ENCODE measurements around the gene LHX1. TPM values are rescaled to one million over a fixed set of nuclear protein-coding genes. Genes with fewer than 3 reads are reported as not detected.

LHX1 gene
- total RNA-seq, 4 donors from 2014 or later: not detected

DNA sequence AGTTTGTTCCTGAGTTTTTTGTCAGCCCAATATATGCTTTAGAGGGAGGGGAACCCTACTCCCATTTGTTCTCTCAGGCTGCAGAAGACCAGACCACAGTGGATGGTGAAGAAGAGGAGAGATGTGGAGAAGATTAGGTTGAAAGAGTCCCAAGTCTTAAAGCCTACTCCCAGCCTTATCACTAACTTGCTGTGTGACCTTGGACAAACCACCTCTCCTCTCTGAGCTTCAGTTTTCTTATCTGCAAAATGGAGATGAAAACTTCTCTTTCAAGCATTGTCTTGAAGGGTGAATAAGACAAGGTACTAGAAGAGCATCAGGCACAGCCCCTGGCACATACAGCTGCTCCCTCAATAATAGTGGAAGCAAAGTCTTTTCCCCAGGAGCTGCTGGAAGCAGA, 15.1 kb upstream of the LHX1 start:
- TF ChIP-seq POLR2AphosphoS5 (IDR thresholded peaks at IDR 0.05) (no peak), EP300 (IDR thresholded peaks at IDR 0.05) (no peak), POLR2A (IDR thresholded peaks at IDR 0.05) (no peak)
- TF ChIP-seq, protein P1, sequence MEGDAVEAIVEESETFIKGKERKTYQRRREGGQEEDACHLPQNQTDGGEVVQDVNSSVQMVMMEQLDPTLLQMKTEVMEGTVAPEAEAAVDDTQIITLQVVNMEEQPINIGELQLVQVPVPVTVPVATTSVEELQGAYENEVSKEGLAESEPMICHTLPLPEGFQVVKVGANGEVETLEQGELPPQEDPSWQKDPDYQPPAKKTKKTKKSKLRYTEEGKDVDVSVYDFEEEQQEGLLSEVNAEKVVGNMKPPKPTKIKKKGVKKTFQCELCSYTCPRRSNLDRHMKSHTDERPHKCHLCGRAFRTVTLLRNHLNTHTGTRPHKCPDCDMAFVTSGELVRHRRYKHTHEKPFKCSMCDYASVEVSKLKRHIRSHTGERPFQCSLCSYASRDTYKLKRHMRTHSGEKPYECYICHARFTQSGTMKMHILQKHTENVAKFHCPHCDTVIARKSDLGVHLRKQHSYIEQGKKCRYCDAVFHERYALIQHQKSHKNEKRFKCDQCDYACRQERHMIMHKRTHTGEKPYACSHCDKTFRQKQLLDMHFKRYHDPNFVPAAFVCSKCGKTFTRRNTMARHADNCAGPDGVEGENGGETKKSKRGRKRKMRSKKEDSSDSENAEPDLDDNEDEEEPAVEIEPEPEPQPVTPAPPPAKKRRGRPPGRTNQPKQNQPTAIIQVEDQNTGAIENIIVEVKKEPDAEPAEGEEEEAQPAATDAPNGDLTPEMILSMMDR (IDR thresholded peaks at IDR 0.05): no peak
- no peak overlapping the region for H3K27ac ChIP-seq
- ATAC-seq: no peak
- H3K4me3 ChIP-seq: no peak overlapping the region
- H3K27me3 ChIP-seq: peaks cover 91% of the 10 kb centered on the region
- no peaks in the 10 kb centered on the region for H3K9me3 ChIP-seq
- H3K4me1 ChIP-seq: no peaks in the 10 kb centered on the region
- no peaks in the 10 kb centered on the region for H3K36me3 ChIP-seq

DNA sequence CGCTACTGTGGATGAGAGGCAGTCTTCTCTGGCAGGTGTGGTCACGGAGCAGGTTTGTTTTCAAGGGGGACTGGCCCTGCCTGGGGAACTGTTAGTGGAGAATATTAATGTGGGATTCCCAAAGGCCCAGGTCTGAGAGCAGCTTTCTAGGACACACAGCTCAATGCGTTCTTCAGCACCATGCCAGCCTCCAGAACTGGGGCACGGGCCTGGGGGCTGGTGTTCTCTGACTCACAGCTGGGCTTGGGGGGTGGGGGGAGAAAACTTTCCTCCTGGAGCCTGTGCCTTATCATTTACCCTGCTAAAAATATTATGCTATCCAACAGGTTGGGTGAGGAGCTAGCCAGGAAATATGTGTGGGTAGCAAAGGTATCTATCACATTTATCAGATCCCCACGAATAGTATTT, 13.5 kb upstream of the LHX1 start:
- no peak for ATAC-seq
- H3K27me3 ChIP-seq: peaks cover 99% of the 10 kb centered on the region
- WGBS, 2 donors (ENCODE audit: low coverage in 1 of 2): 14 to 92% methylated on average over 1 to 2 of the region's 5 CpGs
- H3K27ac ChIP-seq: no peak overlapping the region
- H3K4me3 ChIP-seq: no peak overlapping the region
- H3K9me3 ChIP-seq: no peaks in the 10 kb centered on the region
- H3K4me1 ChIP-seq: peaks cover 0 to 3% (median 0%) of the 10 kb centered on the region in 3 donors
- no peaks in the 10 kb centered on the region for H3K36me3 ChIP-seq
- TF ChIP-seq EP300 (IDR thresholded peaks at IDR 0.05) (no peak), POLR2AphosphoS5 (IDR thresholded peaks at IDR 0.05) (no peak), POLR2A (IDR thresholded peaks at IDR 0.05) (no peak)
- TF ChIP-seq, protein P1 (IDR thresholded peaks at IDR 0.05): no peak

DNA sequence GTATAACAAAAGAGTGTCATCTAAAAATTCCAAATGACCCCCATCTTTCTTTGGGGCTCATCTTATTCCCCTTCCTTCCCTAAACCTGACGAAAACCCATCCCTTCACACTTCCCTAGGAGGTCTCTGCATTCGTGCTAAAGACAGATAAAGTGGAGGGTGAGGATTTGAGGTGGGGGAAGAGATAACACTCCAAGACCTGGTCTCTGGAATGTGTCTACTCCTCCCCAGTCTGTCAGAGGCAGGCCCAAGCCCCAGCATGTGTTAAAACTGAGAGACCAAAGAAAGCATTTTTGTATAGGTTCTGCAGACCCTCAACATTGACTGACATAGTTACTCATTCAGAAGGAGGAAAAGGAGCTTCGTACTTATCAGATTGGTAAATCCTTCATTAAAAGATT, 11.0 kb upstream of the LHX1 start:
- Histone ChIP-seq H3K4me3 (no peak overlapping the region), H3K27me3 (peaks cover 99% of the 10 kb centered on the region), H3K36me3 (no peaks in the 10 kb centered on the region), H3K4me1 (peaks cover 0 to 6% (median 0%) of the 10 kb centered on the region in 3 donors), H3K27ac (no peak overlapping the region), H3K9me3 (no peaks in the 10 kb centered on the region)
- WGBS, 2 donors (ENCODE audit: low coverage in 1 of 2): 82 to 91% methylated on average over 3 of the region's 3 CpGs
- TF ChIP-seq EP300 (IDR thresholded peaks at IDR 0.05) (no peak), POLR2A (IDR thresholded peaks at IDR 0.05) (no peak)
- ATAC-seq: no peak

DNA sequence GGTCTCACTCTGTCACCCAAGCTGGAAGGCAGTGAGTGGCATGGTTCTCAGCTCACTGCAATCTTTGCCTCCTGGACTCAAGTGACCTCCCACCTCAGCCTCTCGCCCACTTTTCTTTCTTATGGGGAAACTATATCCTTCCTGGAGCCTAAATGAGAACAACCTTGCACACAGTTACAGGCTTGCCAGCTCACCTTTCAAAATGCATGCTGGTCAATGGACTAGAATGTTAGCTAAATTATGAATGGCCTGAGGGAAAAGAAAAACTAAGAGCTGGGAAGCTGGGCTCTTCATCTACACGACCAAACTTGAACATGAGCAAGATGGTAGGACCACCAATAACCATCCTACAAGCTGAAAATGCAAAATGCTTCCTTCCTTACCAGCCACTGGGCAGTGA, 10.6 kb upstream of the LHX1 start:
- no peak for TF ChIP-seq POLR2AphosphoS5 (IDR thresholded peaks at IDR 0.05)
- H3K27me3 ChIP-seq: peaks cover 99% of the 10 kb centered on the region
- H3K9me3 ChIP-seq: no peaks in the 10 kb centered on the region
- no peak for ATAC-seq
- peaks cover 0 to 11% (median under 1%) of the 10 kb centered on the region in 3 donors for H3K4me1 ChIP-seq
- no peaks in the 10 kb centered on the region for H3K36me3 ChIP-seq
- no peak overlapping the region for H3K4me3 ChIP-seq
- H3K27ac ChIP-seq: no peak overlapping the region
- WGBS, 2 donors (ENCODE audit: low coverage in 1 of 2): 60 to 67% methylated on average over 1 of the region's 2 CpGs

DNA sequence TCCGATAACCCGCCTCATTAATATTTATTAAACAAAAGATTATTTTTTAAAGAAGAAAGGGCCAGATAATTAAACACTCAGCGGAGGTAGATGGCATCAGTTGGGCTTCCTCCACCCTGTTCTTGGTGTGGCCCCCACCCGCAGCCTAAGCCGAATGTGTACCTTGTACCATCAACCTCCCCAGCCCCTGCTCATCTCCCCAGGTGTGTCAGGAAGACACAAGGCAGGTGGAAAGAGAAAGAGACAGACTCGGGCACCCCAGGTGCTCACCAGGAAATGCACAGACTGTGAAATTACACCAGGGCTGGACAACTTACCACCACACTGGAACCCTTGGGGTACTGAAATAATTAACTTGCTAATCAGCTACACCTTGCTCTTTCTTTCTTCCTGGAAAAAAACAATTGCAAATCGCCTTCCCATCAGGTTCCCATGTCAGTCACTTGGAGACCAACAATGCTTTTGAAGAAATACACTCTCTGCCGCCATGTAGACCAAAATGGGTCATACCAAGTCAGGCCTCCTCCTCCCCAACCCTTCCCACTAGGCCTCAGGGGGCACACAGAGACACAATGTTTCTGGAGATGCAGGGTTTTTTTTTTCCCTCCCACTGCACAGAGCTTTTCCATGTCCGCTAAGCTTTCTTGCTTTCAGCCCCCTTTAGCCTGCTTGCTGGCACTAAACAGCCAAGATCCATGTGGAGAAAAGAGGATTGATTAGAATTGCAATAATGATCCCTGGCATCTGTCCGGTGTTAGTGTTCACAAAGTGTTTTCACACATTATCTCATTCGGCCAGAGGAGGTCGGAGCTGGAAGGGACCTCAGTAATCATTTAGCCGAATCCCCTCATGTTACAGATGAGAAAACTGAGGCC, 8.6 kb upstream of the LHX1 start:
- H3K27ac ChIP-seq: no peak overlapping the region
- no peak for TF ChIP-seq EP300 (IDR thresholded peaks at IDR 0.05)
- TF ChIP-seq, protein P1 (IDR thresholded peaks at IDR 0.05): no peak
- TF ChIP-seq POLR2AphosphoS5 (IDR thresholded peaks at IDR 0.05): no peak
- TF ChIP-seq POLR2A (IDR thresholded peaks at IDR 0.05): no peak
- no peak for ATAC-seq
- H3K27me3 ChIP-seq: peaks cover 99% of the 10 kb centered on the region
- no peak overlapping the region for H3K4me3 ChIP-seq
- no peaks in the 10 kb centered on the region for H3K36me3 ChIP-seq
- WGBS, 2 donors (ENCODE audit: low coverage in 1 of 2): 46 to 47% methylated on average over 9 to 13 of the region's 13 CpGs
- no peaks in the 10 kb centered on the region for H3K9me3 ChIP-seq
- peaks cover 2 to 31% (median 11%) of the 10 kb centered on the region in 3 donors for H3K4me1 ChIP-seq
